Mesothelial cell of epicardium (in vitro differentiated cells): ENCODE results near the gene BAD. TPM values are rescaled to one million over a fixed set of nuclear protein-coding genes. Genes with fewer than 3 reads are reported as not detected.
"Not testable (repeated sequence)": the region's sequence is repeated elsewhere in the genome, so short reads cannot be mapped to it uniquely, and the experiment has no call there.

Experiments used
- DNase-seq, 2 experiments: peaks; one replicate each; pipeline ENCODE4 v3.0.0; 2021; ENCODE audit warnings: low spot score in 2 of 2; ENCODE audit not compliant: unreplicated experiment in 2 of 2
- H3K27ac Mint-ChIP-seq: 2 replicates; pipeline ENCODE4 v1.8.0; 2021; ENCODE audit warnings: mixed read lengths
- H3K27me3 Mint-ChIP-seq: 2 replicates; pipeline ENCODE4 v1.8.0; 2021; ENCODE audit warnings: low read depth, mixed read lengths
- H3K36me3 Mint-ChIP-seq: 2 replicates; pipeline ENCODE4 v1.8.0; 2021; ENCODE audit warnings: mixed read lengths
- H3K4me1 Mint-ChIP-seq: 2 replicates; pipeline ENCODE4 v1.8.0; 2021; ENCODE audit warnings: mixed read lengths
- H3K4me3 Mint-ChIP-seq: 2 replicates; pipeline ENCODE4 v1.8.0; 2021; ENCODE audit warnings: mild to moderate bottlenecking, moderate library complexity, mixed read lengths
- H3K9me3 Mint-ChIP-seq: 2 replicates; pipeline ENCODE4 v1.8.0; 2021; ENCODE audit warnings: mixed read lengths
- total RNA-seq: library from RNA; stranded (reverse); gene quantifications from 3 replicates; pipeline ENCODE4 v1.2.1, GENCODE V29; 2021
- TF ChIP-seq, protein P1 (sequence below): fragments of 200-600 bp; sonication (generic); IDR thresholded peaks from one replicate; pipeline ENCODE4 v1.5.0; 2021; ENCODE audit warnings: antibody characterized with exemption; ENCODE audit not compliant: unreplicated experiment

The BAD gene
- total RNA-seq, 1 donor from 2014 or later, result 50.2 TPM

DNA sequence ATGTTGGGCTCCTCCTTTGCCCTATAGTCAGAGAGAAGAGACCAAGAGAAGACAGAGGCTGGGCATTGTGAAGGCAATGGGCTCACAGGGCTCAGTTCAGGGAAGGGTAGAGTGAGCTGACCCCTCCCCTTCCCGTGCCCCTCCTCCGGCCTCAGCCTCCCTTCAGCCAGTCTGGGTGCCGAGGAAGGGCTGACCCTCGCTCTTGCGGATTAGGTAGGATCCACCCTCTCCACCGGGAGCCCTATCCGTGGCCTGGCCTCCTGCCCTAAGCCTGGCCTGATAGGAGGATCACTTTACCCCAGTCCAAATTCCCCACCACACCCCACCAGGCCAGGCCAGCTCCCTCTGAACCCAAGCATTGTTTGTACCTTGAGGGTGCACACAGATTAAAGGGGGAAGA, 35.9 kb downstream of the BAD start:
- Mint-ChIP-seq H3K27ac (no peak overlapping the region), H3K27me3 (no peaks in the 10 kb centered on the region), H3K4me1 (peaks cover 21% of the 10 kb centered on the region), H3K36me3 (no peaks in the 10 kb centered on the region), H3K4me3 (no peak overlapping the region), H3K9me3 (no peaks in the 10 kb centered on the region)
- no peak for DNase-seq
- TF ChIP-seq, protein P1, sequence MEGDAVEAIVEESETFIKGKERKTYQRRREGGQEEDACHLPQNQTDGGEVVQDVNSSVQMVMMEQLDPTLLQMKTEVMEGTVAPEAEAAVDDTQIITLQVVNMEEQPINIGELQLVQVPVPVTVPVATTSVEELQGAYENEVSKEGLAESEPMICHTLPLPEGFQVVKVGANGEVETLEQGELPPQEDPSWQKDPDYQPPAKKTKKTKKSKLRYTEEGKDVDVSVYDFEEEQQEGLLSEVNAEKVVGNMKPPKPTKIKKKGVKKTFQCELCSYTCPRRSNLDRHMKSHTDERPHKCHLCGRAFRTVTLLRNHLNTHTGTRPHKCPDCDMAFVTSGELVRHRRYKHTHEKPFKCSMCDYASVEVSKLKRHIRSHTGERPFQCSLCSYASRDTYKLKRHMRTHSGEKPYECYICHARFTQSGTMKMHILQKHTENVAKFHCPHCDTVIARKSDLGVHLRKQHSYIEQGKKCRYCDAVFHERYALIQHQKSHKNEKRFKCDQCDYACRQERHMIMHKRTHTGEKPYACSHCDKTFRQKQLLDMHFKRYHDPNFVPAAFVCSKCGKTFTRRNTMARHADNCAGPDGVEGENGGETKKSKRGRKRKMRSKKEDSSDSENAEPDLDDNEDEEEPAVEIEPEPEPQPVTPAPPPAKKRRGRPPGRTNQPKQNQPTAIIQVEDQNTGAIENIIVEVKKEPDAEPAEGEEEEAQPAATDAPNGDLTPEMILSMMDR, result no peak

DNA sequence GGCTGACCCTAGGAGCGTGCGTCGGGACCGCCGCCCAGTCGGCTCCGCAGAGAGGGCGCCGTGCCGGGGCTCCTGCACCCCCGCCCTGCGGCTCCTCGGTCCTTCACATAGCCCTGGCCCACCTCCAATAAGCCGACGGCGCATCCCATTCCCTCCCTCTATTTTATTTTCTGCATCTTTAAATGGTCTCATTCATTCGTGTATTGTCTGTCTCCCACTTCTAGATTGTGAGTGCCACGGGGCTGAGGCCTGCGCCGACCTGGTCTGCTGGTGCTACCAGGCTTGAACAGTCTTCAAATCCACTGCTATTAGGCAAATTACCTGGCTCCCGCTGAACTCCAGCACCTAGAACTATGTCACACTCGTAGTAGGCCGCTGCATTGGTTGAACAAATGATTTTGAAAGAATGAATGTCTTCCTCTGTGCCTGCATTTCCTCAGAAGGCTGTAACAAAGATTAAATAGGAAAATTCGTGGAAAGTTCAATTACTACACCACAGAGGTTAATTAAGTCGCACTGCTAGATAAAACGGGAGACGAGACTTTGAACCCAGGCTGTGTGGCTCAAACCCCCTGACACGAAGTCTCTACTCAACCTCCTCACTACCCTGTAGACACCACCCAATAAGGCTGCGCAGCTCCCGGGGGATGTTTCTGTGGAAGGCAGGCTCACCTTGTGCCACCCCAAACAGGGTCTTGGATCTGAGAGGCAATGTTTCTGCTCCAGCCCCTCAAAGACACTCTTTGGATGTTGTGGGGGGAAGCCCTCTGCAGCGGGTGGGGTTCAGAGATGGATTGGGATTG, 36.5 kb downstream of the BAD start:
- no peak for DNase-seq
- TF ChIP-seq, protein P1, result no peak
- no peaks in the 10 kb centered on the region for H3K9me3 Mint-ChIP-seq
- no peak overlapping the region for H3K27ac Mint-ChIP-seq
- H3K4me1 Mint-ChIP-seq, result peaks cover 25% of the 10 kb centered on the region
- peak overlapping the region; percentile 85 for H3K4me3 Mint-ChIP-seq
- H3K36me3 Mint-ChIP-seq, result no peaks in the 10 kb centered on the region
- no peaks in the 10 kb centered on the region for H3K27me3 Mint-ChIP-seq

DNA sequence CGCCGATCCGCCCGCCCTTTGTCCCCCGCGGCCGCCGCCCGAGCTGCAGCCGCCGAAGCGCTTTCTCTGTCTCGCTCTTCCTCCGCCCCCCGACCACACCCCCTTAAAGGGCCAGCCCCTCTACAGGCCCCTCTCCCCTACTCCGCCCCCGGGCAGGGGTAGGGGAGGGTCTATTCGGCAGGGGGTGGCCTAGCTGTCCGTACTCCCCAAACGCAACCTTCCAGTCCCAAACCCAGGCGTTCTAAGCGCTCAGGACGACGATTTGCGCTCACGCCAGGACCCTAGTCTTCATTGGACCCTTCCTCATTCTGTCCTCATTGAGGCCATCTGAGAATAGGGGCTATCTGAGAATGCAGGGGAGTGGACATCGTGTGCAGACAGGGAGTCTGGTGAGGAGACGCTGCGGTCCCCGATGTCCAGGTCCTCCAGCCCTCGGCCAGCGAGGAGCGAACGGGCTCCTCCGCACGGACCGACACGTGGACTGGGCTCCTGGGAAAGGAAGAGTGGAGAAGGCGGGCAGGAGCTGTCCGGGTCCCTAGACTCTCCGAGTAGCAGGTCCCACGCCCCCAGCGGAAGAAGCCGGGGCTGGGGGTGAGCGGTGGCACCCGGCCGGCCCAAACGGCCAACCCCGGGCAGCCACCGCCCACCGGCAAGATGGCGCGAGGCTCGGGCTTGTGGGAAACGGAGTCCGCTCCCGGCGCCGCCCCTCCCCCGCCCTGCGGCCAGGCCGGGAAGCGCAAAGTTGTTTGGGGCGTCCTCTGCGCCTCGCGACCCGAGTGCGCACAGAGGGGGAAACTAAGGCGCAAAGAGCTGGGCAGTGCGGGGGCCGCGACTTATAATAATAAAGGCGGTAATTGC, 37.4 kb downstream of the BAD start, which contains the start of gene PPP1R14B:
PPP1R14B (minus strand) TSS at position 73 of the 858 bp plus-strand sequence. CDS start 270 bp downstream, outside the sequence.
- DNase-seq, result peak; percentile 78 to 82
- no peaks in the 10 kb centered on the region for H3K9me3 Mint-ChIP-seq
- H3K4me3 Mint-ChIP-seq, result peak within 1 kb of the TSS; percentile 85
- TF ChIP-seq, protein P1, result no peak
- no peaks in the 10 kb centered on the region for H3K27me3 Mint-ChIP-seq
- peaks cover 28% of the 10 kb centered on the region for H3K4me1 Mint-ChIP-seq
- no peaks in the 10 kb centered on the region for H3K36me3 Mint-ChIP-seq
- peak within 1 kb of the TSS; percentile 90 for H3K27ac Mint-ChIP-seq

DNA sequence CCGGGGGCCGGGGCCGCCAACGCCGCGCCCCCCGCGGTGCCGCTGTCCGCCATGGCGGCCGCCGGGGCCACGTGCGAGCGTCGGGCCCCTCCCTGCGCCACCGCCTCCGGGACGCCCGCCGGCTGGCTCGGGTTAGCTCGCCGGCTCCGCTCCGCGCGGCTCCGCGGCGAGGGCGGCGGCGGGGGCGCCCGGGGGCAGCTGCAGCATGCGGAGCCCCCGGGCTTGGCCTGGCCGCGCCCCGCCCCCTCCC, 37.9 kb downstream of the BAD start:
- not testable (repeated sequence) for H3K9me3 Mint-ChIP-seq, H3K27me3 Mint-ChIP-seq, DNase-seq, H3K27ac Mint-ChIP-seq, H3K36me3 Mint-ChIP-seq
- Mint-ChIP-seq H3K4me1 (peaks cover 24% of the 10 kb centered on the region), H3K4me3 (peak overlapping the region; percentile 85)

DNA sequence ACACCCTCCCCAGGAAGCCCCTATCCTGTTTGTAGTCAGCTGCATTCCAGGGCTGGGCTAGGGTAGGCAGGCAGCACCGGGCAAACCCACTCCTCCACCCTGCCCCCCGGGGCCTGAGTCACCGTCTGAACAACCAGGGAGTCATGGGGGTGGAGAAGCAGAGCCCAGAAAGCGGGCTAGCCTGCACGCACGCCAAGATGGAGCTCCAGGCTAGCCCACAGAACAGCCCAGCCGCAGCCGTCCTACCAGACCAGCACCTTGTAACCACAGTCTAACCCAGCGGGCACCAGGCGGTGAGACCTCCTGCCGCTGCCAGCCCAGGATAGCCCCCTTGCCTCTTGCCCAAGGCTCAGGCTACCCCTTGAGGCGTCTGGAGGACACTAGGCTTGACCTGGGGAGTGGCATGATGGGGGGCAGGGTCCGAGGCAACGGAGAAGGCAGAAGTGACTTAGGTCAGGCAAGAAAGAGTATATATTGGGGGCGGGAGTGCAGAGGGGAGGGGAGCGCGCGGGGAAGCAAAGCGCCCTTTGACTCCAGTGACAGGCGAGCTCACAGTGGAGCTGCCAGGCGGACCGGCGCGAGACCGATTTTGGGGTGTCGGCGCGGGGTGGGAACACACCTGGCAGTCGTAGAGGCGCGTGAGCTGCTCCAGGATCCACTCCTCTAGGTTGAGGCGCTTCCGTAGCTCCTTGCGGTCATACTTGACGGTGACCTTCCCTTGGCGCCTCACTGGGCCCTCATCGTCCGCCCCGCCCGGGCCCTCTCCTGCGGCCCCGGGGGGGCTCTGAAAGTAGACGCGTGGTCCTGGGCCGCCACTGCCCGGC, 38.5 kb downstream of the BAD start:
- no peaks in the 10 kb centered on the region for H3K36me3 Mint-ChIP-seq
- peak overlapping the region; percentile 78 for H3K27ac Mint-ChIP-seq
- no peaks in the 10 kb centered on the region for H3K9me3 Mint-ChIP-seq
- TF ChIP-seq, protein P1, result no peak
- H3K4me3 Mint-ChIP-seq, result peak overlapping the region; percentile 81
- no peaks in the 10 kb centered on the region for H3K27me3 Mint-ChIP-seq
- peaks cover 24% of the 10 kb centered on the region for H3K4me1 Mint-ChIP-seq
- DNase-seq, result peak in 1 of 2 experiments; percentile 49
